Liver (tissue), 3 donors: ENCODE data around the gene ABCD3.
"Not testable (repeated sequence)": the region's sequence is repeated elsewhere in the genome, so short reads cannot be mapped to it uniquely, and the experiment has no call there.

Experiments
- GABPA ChIP-seq, 2 donors: IDR thresholded peaks in 1 of 2; conservative IDR thresholded peaks in 1 of 2; 2 replicates each; pipeline ENCODE4 v1.6.1; 2016; ENCODE audit warnings: antibody characterized with exemption in 2 of 2, mild to moderate bottlenecking in 1 of 2, moderate library complexity in 1 of 2
- TAF1 ChIP-seq: conservative IDR thresholded peaks from 2 replicates; pipeline ENCODE4 v1.6.1; 2016; ENCODE audit warnings: antibody characterized with exemption, mild to moderate bottlenecking
- TF ChIP-seq, protein P1 (sequence below): IDR thresholded peaks from 2 replicates; pipeline ENCODE4 v1.6.1; 2016; ENCODE audit warnings: antibody characterized with exemption
- TF ChIP-seq, protein P2 (sequence below): fragments of 150-350 bp; IDR thresholded peaks from 2 replicates; pipeline ENCODE4 v1.5.1; 2017; ENCODE audit warnings: improper control_type of control experiment, low read depth, low read length; ENCODE audit not compliant: missing input control
- TF ChIP-seq, protein P3 (sequence below): IDR thresholded peaks from 2 replicates; pipeline ENCODE4 v1.6.1; 2016; ENCODE audit warnings: antibody characterized with exemption, mild to moderate bottlenecking
- donor health status: healthy.
- donor health status: healthy.

DNA sequence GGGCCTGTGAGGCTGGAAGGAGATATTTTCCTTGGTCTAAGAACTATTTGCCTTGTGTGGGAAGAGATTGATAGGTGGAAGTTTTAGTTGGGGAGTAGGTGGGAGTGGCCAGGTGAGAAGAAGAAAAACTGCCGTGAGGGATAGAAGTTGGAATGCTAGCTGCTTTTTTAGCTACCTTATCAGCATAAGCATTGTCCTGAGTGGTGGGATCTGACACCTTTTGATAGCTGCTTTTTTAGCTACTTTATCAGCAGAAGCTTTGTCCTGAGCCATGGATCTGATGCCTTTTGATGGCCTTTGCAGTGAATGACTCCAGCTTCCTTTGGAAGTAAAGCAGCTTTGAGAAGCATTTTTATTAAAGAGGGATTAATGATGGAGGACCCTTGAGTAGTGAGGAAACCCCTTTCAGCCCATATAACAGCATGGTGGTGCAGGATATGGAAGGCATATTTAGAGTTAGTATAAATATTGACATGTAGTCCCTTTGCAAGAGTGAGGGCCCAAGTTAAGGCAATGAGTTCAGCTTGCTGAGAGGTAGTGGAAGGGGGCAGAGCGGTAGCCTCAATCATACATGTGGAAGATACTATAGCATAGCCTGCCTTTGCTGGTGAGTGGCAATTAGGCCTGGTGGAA is 149.9 kb downstream of the ABCD3 start:
- TF ChIP-seq, protein P1, sequence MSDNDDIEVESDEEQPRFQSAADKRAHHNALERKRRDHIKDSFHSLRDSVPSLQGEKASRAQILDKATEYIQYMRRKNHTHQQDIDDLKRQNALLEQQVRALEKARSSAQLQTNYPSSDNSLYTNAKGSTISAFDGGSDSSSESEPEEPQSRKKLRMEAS, result not testable (repeated sequence)
- TF ChIP-seq, protein P2, sequence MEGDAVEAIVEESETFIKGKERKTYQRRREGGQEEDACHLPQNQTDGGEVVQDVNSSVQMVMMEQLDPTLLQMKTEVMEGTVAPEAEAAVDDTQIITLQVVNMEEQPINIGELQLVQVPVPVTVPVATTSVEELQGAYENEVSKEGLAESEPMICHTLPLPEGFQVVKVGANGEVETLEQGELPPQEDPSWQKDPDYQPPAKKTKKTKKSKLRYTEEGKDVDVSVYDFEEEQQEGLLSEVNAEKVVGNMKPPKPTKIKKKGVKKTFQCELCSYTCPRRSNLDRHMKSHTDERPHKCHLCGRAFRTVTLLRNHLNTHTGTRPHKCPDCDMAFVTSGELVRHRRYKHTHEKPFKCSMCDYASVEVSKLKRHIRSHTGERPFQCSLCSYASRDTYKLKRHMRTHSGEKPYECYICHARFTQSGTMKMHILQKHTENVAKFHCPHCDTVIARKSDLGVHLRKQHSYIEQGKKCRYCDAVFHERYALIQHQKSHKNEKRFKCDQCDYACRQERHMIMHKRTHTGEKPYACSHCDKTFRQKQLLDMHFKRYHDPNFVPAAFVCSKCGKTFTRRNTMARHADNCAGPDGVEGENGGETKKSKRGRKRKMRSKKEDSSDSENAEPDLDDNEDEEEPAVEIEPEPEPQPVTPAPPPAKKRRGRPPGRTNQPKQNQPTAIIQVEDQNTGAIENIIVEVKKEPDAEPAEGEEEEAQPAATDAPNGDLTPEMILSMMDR, result not testable (repeated sequence)
- TF ChIP-seq TAF1; GABPA (IDR thresholded peaks at IDR 0.05 in 1 of 2, conservative IDR thresholded peaks at IDR 0.05 in 1 of 2): not testable (repeated sequence)
- TF ChIP-seq, protein P3, sequence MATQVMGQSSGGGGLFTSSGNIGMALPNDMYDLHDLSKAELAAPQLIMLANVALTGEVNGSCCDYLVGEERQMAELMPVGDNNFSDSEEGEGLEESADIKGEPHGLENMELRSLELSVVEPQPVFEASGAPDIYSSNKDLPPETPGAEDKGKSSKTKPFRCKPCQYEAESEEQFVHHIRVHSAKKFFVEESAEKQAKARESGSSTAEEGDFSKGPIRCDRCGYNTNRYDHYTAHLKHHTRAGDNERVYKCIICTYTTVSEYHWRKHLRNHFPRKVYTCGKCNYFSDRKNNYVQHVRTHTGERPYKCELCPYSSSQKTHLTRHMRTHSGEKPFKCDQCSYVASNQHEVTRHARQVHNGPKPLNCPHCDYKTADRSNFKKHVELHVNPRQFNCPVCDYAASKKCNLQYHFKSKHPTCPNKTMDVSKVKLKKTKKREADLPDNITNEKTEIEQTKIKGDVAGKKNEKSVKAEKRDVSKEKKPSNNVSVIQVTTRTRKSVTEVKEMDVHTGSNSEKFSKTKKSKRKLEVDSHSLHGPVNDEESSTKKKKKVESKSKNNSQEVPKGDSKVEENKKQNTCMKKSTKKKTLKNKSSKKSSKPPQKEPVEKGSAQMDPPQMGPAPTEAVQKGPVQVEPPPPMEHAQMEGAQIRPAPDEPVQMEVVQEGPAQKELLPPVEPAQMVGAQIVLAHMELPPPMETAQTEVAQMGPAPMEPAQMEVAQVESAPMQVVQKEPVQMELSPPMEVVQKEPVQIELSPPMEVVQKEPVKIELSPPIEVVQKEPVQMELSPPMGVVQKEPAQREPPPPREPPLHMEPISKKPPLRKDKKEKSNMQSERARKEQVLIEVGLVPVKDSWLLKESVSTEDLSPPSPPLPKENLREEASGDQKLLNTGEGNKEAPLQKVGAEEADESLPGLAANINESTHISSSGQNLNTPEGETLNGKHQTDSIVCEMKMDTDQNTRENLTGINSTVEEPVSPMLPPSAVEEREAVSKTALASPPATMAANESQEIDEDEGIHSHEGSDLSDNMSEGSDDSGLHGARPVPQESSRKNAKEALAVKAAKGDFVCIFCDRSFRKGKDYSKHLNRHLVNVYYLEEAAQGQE, result not testable (repeated sequence)
